ENCODE data around the gene SIRT7. TPM values are rescaled to one million over a fixed set of nuclear protein-coding genes. Genes with fewer than 3 reads are reported as not detected.

Gene SIRT7
- total and polyA plus RNA-seq, 4 donors, result 14.7 to 43.4 (median 32.9) TPM

DNA sequence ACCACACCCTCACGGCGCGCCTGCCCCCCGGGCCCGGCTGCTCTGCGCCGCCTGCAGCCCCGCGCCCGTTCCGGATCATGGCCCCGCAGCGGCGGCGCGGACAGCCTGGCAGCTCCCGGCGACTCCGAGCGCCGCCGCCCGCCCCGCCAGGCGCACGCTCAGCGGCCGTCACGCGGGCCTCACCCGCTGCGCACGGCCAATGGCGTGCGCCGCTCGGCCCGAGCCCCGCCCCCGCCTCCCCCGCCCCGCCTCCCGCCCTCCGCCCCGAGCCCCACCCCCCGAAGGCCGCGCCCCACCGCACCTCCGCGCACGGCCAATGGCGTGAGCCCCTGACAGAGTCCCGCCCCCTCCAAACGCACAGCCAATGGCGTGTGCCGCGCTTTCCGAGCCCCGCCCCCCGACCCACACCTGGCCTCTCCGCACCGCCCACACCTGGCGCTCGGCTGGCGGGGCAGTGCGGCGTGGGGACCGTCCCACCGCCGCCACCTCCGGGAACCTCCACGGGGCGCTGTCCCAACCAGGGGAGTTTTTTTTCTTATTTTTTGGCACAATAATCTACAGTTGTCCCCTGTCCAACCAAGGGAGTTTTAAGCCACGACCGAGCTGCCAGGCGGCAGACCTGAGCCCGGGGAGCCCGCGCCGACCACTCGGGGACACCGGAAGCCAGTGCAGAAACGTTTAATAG, 6.6 kb downstream of the SIRT7 start, which contains the start of gene PCYT2:
Gene PCYT2 (minus strand): TSS at position 123 of the 685 bp plus-strand sequence. CDS start 44 bp downstream, at position 79.
- H3K4me1 ChIP-seq (ENCODE audit: control insufficient read depth in 5 of 5, insufficient read depth in 5 of 5, low read length in 5 of 5), result peaks cover 0 to 9% (median 5%) of the 10 kb centered on the region in 5 donors
- ATAC-seq (ENCODE audit: insufficient read depth, low FRiP score), result peak; percentile 97
- H3K36me3 ChIP-seq (ENCODE audit: control insufficient read depth in 4 of 4, insufficient read depth in 4 of 4, low read length in 4 of 4), result peaks cover 5 to 59% (median 13%) of the 10 kb centered on the region in 4 donors
- H3K27me3 ChIP-seq (ENCODE audit: control insufficient read depth in 3 of 3, insufficient read depth in 3 of 3, low read length in 2 of 3), result no peaks in the 10 kb centered on the region
- TF ChIP-seq, protein P1, sequence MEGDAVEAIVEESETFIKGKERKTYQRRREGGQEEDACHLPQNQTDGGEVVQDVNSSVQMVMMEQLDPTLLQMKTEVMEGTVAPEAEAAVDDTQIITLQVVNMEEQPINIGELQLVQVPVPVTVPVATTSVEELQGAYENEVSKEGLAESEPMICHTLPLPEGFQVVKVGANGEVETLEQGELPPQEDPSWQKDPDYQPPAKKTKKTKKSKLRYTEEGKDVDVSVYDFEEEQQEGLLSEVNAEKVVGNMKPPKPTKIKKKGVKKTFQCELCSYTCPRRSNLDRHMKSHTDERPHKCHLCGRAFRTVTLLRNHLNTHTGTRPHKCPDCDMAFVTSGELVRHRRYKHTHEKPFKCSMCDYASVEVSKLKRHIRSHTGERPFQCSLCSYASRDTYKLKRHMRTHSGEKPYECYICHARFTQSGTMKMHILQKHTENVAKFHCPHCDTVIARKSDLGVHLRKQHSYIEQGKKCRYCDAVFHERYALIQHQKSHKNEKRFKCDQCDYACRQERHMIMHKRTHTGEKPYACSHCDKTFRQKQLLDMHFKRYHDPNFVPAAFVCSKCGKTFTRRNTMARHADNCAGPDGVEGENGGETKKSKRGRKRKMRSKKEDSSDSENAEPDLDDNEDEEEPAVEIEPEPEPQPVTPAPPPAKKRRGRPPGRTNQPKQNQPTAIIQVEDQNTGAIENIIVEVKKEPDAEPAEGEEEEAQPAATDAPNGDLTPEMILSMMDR (IDR thresholded peaks at IDR 0.05; ENCODE audit: control extremely low read depth, extremely low read depth), result no peak
- DNase-seq, result peak; percentile 89 to 93 (median 93)
- H3K4me3 ChIP-seq, result peak within 1 kb of the TSS; percentile 76
- peak within 1 kb of the TSS; percentile 62 to 77 for H3K27ac ChIP-seq (ENCODE audit: low read depth in 1 of 2, low read length in 1 of 2)
- WGBS, 2 donors, result 3 to 7% methylated on average over 40 to 84 of the region's 84 CpGs
- no peaks in the 10 kb centered on the region for H3K9me3 ChIP-seq (ENCODE audit: control insufficient read depth in 4 of 4, insufficient read depth in 3 of 4, low read length in 3 of 4)
- no peak within 1 kb of the TSS for H3K9ac ChIP-seq (ENCODE audit: insufficient read depth in 1 of 2, low read length in 2 of 2)

DNA sequence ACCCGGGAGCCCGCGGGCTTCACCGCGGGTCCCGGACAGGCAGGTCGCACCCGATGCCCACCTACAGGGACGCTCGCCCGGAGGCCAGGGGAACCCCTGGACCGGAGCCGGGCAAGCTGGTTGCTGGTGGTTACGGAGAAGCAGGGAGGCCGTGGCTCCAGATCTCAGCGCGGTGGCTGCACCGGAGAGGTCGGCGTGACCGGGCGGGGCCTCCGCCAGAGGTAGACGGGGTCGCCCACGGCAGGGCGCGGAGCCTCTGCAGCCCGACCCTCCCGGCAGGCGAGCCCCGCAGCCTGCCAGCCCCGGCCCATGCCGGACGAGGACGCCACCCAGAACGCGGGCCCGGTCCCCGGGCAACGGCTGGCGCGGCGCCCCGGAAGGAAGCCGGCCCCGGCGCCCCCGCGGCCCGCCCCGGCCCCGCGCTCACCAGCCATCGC, 7.1 kb downstream of the SIRT7 start:
- no peak for DNase-seq
- no peak overlapping the region for H3K9ac ChIP-seq (ENCODE audit: insufficient read depth in 1 of 2, low read length in 2 of 2)
- H3K9me3 ChIP-seq (ENCODE audit: control insufficient read depth in 4 of 4, insufficient read depth in 3 of 4, low read length in 3 of 4), result no peaks in the 10 kb centered on the region
- H3K27ac ChIP-seq (ENCODE audit: low read depth in 1 of 2, low read length in 1 of 2), result peak overlapping the region; percentile 62 to 77
- no peak for ATAC-seq (ENCODE audit: insufficient read depth, low FRiP score)
- H3K4me3 ChIP-seq, result peak overlapping the region; percentile 76
- peaks cover 0 to 9% (median 5%) of the 10 kb centered on the region in 5 donors for H3K4me1 ChIP-seq (ENCODE audit: control insufficient read depth in 5 of 5, insufficient read depth in 5 of 5, low read length in 5 of 5)
- H3K36me3 ChIP-seq (ENCODE audit: control insufficient read depth in 4 of 4, insufficient read depth in 4 of 4, low read length in 4 of 4), result peaks cover 5 to 64% (median 13%) of the 10 kb centered on the region in 4 donors
- 0% methylated on average over 30 to 55 of the region's 55 CpGs for WGBS, 2 donors
- TF ChIP-seq, protein P1 (IDR thresholded peaks at IDR 0.05; ENCODE audit: control extremely low read depth, extremely low read depth), result no peak
- H3K27me3 ChIP-seq (ENCODE audit: control insufficient read depth in 3 of 3, insufficient read depth in 3 of 3, low read length in 2 of 3), result no peaks in the 10 kb centered on the region

DNA sequence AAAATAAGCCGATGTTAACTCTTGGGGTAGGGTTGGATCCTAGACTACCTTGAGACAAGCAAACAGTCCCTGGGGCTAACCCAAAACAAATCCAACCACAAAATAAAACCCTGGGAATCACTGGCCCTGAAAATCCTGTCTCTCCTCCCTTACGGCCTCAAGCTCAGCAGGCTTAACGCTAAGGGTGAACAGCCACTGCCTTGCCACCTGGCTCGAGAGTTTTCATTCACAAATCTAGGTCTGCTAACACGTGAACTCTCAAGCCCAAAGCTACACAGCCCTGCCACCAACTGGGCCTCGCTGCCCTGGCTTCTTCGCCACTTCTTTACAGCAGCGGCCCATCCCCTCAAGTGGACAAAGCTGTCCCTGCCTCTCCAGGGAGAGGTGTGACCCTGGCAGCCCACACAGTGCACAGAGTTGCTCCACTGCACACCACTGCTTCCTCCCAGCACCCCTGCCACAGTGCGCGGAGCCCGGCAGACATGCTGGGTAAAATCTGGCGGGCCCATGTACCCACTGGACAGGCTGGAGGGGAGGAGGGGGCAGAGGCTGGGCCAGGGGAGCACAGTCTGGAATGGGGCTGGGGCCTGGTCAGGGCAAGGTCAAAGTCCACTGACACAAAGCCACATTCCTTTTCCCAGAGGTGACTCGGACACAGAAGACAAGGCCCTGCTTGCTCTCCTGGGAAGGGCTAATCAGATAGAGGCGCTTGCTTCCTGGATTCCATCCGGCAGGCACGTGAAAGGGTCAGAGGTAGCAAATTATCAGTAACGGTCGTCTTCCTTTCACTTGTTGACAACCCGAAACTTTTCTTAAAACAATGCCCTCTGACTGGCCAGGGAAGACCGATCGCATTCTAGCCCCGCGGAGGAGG, 7.8 kb downstream of the SIRT7 start:
- Histone ChIP-seq H3K9me3 (ENCODE audit: control insufficient read depth in 4 of 4, insufficient read depth in 3 of 4, low read length in 3 of 4) (no peaks in the 10 kb centered on the region), H3K9ac (ENCODE audit: insufficient read depth in 1 of 2, low read length in 2 of 2) (no peak overlapping the region), H3K27me3 (ENCODE audit: control insufficient read depth in 3 of 3, insufficient read depth in 3 of 3, low read length in 2 of 3) (no peaks in the 10 kb centered on the region), H3K36me3 (ENCODE audit: control insufficient read depth in 4 of 4, insufficient read depth in 4 of 4, low read length in 4 of 4) (peaks cover 5 to 60% (median 13%) of the 10 kb centered on the region in 4 donors), H3K4me3 (peak overlapping the region; percentile 76), H3K27ac (ENCODE audit: low read depth in 1 of 2, low read length in 1 of 2) (peak overlapping the region in 1 of 2 donors; percentile 77), H3K4me1 (ENCODE audit: control insufficient read depth in 5 of 5, insufficient read depth in 5 of 5, low read length in 5 of 5) (peaks cover 0 to 9% (median 5%) of the 10 kb centered on the region in 5 donors)
- no peak for ATAC-seq (ENCODE audit: insufficient read depth, low FRiP score)
- DNase-seq, result no peak
- WGBS, 2 donors, result 36 to 37% methylated on average over 23 of the region's 23 CpGs
- TF ChIP-seq, protein P1 (IDR thresholded peaks at IDR 0.05; ENCODE audit: control extremely low read depth, extremely low read depth), result no peak

Data from lung (tissue), 12 donors.